CD14-positive monocyte (primary cell): ENCODE data around the gene ZNF540. TPM values are rescaled to one million over a fixed set of nuclear protein-coding genes. Genes with fewer than 3 reads are reported as not detected.
A peak's percentile ranks its signal among the peaks of the same experiment; 100 is the strongest.

Experiments
- DNase-seq, 3 donors: peaks; one replicate each; pipeline ENCODE4 v3.0.0-alpha.2; 2011 to 2022
- H2AFZ ChIP-seq: 2 replicates; pipeline ENCODE4 v1.6.0; 2012; ENCODE audit warnings: mild to moderate bottlenecking, low read depth, low read length, inconsistent platforms; ENCODE audit not compliant: insufficient read depth, poor library complexity, severe bottlenecking
- H3K27ac ChIP-seq, 2 donors: 1 replicate in 1 of 2; 2 replicates in 1 of 2; pipeline ENCODE4 v1.5.1; 2012 to 2013; ENCODE audit warnings: low read length in 2 of 2, control low read depth in 1 of 2, inconsistent platforms in 1 of 2, low read depth in 1 of 2, mild to moderate bottlenecking in 1 of 2
- H3K27me3 ChIP-seq, 2 donors: one replicate each; pipeline versions ENCODE4 v1.6.0 to v1.6.1; 2011 to 2013; ENCODE audit warnings: low read length in 2 of 2; ENCODE audit not compliant: control insufficient read depth in 2 of 2, insufficient read depth in 2 of 2
- H3K36me3 ChIP-seq, 2 donors: replicated peaks in 1 of 2; 1 replicate in 1 of 2; 2 replicates in 1 of 2; pipeline versions ENCODE4 v1.5.1 to v1.6.1; 2012 to 2013; ENCODE audit warnings: low read length in 2 of 2, control low read depth in 1 of 2, inconsistent platforms in 1 of 2, mild to moderate bottlenecking in 1 of 2; ENCODE audit not compliant: insufficient read depth in 2 of 2, control insufficient read depth in 1 of 2
- H3K4me1 ChIP-seq, 2 donors: 1 replicate in 1 of 2; 2 replicates in 1 of 2; pipeline versions ENCODE4 v1.5.1 to v1.6.1; 2012 to 2013; ENCODE audit warnings: low read length in 2 of 2, control low read depth in 1 of 2, inconsistent platforms in 1 of 2, mild to moderate bottlenecking in 1 of 2, moderate library complexity in 1 of 2; ENCODE audit not compliant: insufficient read depth in 2 of 2, control insufficient read depth in 1 of 2
- H3K4me2 ChIP-seq: replicated peaks from 2 replicates; pipeline ENCODE3; 2012; ENCODE audit warnings: low read length, moderate library complexity, mild to moderate bottlenecking; ENCODE audit not compliant: poor library complexity, severe bottlenecking; ENCODE audit errors: extremely low read depth
- H3K4me3 ChIP-seq, 3 experiments: fragments of 200-600 bp in 1 of 3; sonication (generic) in 1 of 3; replicated peaks in 1 of 3; 1 replicate in 2 of 3; 2 replicates in 1 of 3; pipeline ENCODE4 v1.5.1; 2011 to 2013; ENCODE audit warnings: low read length in 3 of 3, mild to moderate bottlenecking in 3 of 3, control low read depth in 2 of 3, low read depth in 2 of 3, inconsistent platforms in 1 of 3, moderate library complexity in 1 of 3
- H3K79me2 ChIP-seq: 2 replicates; pipeline ENCODE4 v1.6.0; 2012; ENCODE audit warnings: mild to moderate bottlenecking, control low read depth, inconsistent platforms, low read length, moderate library complexity; ENCODE audit not compliant: insufficient read depth
- H3K9ac ChIP-seq: 2 replicates; pipeline ENCODE4 v1.6.0; 2017; ENCODE audit warnings: low read length, mild to moderate bottlenecking; ENCODE audit not compliant: insufficient read depth, poor library complexity, severe bottlenecking
- H3K9me3 ChIP-seq, 2 donors: replicated peaks in 1 of 2; 1 replicate in 1 of 2; 2 replicates in 1 of 2; pipeline versions ENCODE4 v1.5.1 to v1.6.1; 2012 to 2013; ENCODE audit warnings: low read length in 2 of 2, control low read depth in 1 of 2; ENCODE audit not compliant: control insufficient read depth in 1 of 2, insufficient read depth in 1 of 2
- H4K20me1 ChIP-seq: 2 replicates; pipeline ENCODE4 v1.6.0; 2012; ENCODE audit warnings: mild to moderate bottlenecking, low read length, control low read depth, moderate library complexity; ENCODE audit not compliant: insufficient read depth
- H3K27ac Mint-ChIP-seq, 7 donors: one replicate each; pipeline ENCODE4 v1.8.0; 2020; ENCODE audit warnings: mild to moderate bottlenecking in 7 of 7, mixed read lengths in 7 of 7, moderate library complexity in 6 of 7, inconsistent platforms in 2 of 7
- H3K27me3 Mint-ChIP-seq, 3 donors: one replicate each; pipeline ENCODE4 v1.8.0; 2021 to 2022; ENCODE audit warnings: low read depth in 3 of 3, mild to moderate bottlenecking in 3 of 3, mixed read lengths in 3 of 3, moderate library complexity in 3 of 3, inconsistent platforms in 1 of 3
- H3K36me3 Mint-ChIP-seq, 2 donors: one replicate each; pipeline ENCODE4 v1.8.0; 2020; ENCODE audit warnings: mixed read lengths in 2 of 2, inconsistent platforms in 1 of 2, mild to moderate bottlenecking in 1 of 2
- H3K4me1 Mint-ChIP-seq: one replicate; pipeline ENCODE4 v1.8.0; 2020; ENCODE audit warnings: mild to moderate bottlenecking, mixed read lengths
- H3K4me3 Mint-ChIP-seq, 2 donors: one replicate each; pipeline ENCODE4 v1.8.0; 2020; ENCODE audit warnings: mild to moderate bottlenecking in 2 of 2, mixed read lengths in 2 of 2, moderate library complexity in 1 of 2
- H3K9me3 Mint-ChIP-seq, 7 donors: one replicate each; pipeline ENCODE4 v1.8.0; 2020 to 2022; ENCODE audit warnings: mixed read lengths in 7 of 7, mild to moderate bottlenecking in 6 of 7, moderate library complexity in 6 of 7, inconsistent platforms in 2 of 7
- CTCF ChIP-seq: fragments of 200-600 bp; IDR thresholded peaks from one replicate; pipeline ENCODE4 v1.8.0; 2022; ENCODE audit warnings: antibody characterized with exemption, mild to moderate bottlenecking
- WGBS: methylation state at CpG from one replicate; pipeline ENCODE4 v1.1.5; 2013; ENCODE audit warnings: missing lambda C conversion rate; ENCODE audit not compliant: insufficient coverage; 5-methylcytosine and 5-hydroxymethylcytosine counted together
- intact Hi-C, 2 donors: fragments of 100-400 bp; cut with micrococcal nuclease; formaldehyde crosslinking; loops; one replicate each; pipeline versions ENCODE4 v1.15.0 to v1.15.1; 2023
- polyA plus RNA-seq, 3 donors: library from polyadenylated mRNA; depleted of rRNA in 1 of 3; unstranded in 2 of 3; stranded (reverse) in 1 of 3; fragments of 300-500 nt in 2 of 3; fragments of >200 nt in 1 of 3; fragmentation: Illumina TruSeq in 2 of 3; gene quantifications; 1 replicate in 2 of 3; 2 replicates in 1 of 3; pipeline ENCODE4 v1.2.3, GENCODE V29; 2012 to 2021

Gene ZNF540
- polyA plus RNA-seq, 3 donors, result 0.21 TPM; not detected in 2

- Histone ChIP-seq H3K79me2 (no peaks in the 10 kb centered on the region), H3K27me3 (no peaks in the 10 kb centered on the region), H3K4me3 (peak overlapping the region in 1 of 3 experiments; percentile 10), H3K9me3 (peaks cover 41 to 98% of the 10 kb centered on the region in 2 donors), H3K27ac (no peak overlapping the region), H3K4me1 (no peaks in the 10 kb centered on the region), H3K4me2 (no peak overlapping the region), H4K20me1 (no peaks in the 10 kb centered on the region), H3K9ac (no peak overlapping the region), H2AFZ (no peak overlapping the region), H3K36me3 (peaks cover 0 to 19% of the 10 kb centered on the region in 2 donors)
- no peak for TF ChIP-seq CTCF
- Mint-ChIP-seq H3K36me3 (peaks cover 2 to 9% of the 10 kb centered on the region in 2 donors), H3K27ac (no peak overlapping the region), H3K4me1 (no peaks in the 10 kb centered on the region), H3K9me3 (peaks cover 33 to 83% (median 76%) of the 10 kb centered on the region in 7 donors), H3K4me3 (no peak overlapping the region), H3K27me3 (peaks cover 0 to 2% (median 0%) of the 10 kb centered on the region in 3 donors)
- no CpG with 5 or more reads among the region's 3 CpGs for WGBS
- intact Hi-C loops, result no loop called here
- no peak for DNase-seq
Measured at GRCh38 chr19:37563518-37563917, 31.2 kb upstream of the ZNF540 start.

DNA sequence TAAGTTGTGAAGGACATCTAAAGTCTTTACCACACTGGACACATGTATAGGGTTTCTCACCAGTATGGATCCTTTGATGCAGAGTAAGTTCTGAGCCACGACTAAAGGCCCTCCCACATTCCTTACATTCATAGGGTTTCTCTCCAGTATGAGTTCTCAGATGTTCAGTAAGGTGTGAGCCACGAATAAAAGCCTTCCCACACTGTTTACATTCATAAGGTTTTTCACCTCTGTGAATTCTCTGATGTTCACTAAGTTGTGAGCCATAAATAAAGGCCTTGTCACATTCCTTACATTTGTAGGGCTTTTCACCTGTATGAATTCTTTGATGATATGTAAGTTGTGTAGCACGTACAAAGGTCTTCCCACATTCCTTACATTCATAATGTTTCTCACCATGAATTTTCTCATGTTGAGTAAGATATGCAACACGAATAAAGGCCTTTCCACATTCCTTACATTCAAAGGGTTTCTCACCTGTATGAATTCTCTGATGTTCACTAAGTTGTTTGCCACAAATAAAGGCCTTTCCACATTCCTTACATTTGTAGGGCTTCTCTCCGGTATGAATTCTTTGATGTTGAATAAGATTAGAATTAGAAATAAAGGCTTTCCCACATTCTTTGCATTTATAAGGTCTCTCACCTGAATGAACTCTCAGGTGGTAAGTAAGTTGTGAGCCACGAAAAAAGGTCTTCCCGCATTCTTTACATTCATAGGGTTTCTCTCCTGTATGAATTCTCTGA, 29.9 kb upstream of the ZNF540 start:
- H3K27ac ChIP-seq, result no peak overlapping the region
- no peak for TF ChIP-seq CTCF
- H3K4me1 Mint-ChIP-seq, result no peaks in the 10 kb centered on the region
- intact Hi-C loops, result no loop called here
- peaks cover 36 to 84% (median 77%) of the 10 kb centered on the region in 7 donors for H3K9me3 Mint-ChIP-seq
- H3K4me3 Mint-ChIP-seq, result no peak overlapping the region
- H3K4me3 ChIP-seq, result peak overlapping the region in 1 of 3 experiments; percentile 30
- no peak overlapping the region for H3K9ac ChIP-seq
- no peaks in the 10 kb centered on the region for H3K4me1 ChIP-seq
- no peak for DNase-seq
- no peaks in the 10 kb centered on the region for H3K27me3 ChIP-seq
- no peak overlapping the region for H3K27ac Mint-ChIP-seq
- no peaks in the 10 kb centered on the region for H3K79me2 ChIP-seq
- no peaks in the 10 kb centered on the region for H3K27me3 Mint-ChIP-seq
- no peak overlapping the region for H2AFZ ChIP-seq
- WGBS, result no CpG with 5 or more reads among the region's 7 CpGs
- peaks cover 2 to 18% of the 10 kb centered on the region in 2 donors for H3K36me3 Mint-ChIP-seq
- H3K9me3 ChIP-seq, result peaks cover 46 to 93% of the 10 kb centered on the region in 2 donors
- no peak overlapping the region for H3K4me2 ChIP-seq
- peaks cover 0 to 19% of the 10 kb centered on the region in 2 donors for H3K36me3 ChIP-seq
- no peaks in the 10 kb centered on the region for H4K20me1 ChIP-seq
